ENCODE data around the gene TYW3. TPM values are rescaled to one million over a fixed set of nuclear protein-coding genes. Genes with fewer than 3 reads are reported as not detected.

Gene TYW3
- total RNA-seq, 2 donors from 2014 or later: 8.5 to 16.7 TPM

DNA sequence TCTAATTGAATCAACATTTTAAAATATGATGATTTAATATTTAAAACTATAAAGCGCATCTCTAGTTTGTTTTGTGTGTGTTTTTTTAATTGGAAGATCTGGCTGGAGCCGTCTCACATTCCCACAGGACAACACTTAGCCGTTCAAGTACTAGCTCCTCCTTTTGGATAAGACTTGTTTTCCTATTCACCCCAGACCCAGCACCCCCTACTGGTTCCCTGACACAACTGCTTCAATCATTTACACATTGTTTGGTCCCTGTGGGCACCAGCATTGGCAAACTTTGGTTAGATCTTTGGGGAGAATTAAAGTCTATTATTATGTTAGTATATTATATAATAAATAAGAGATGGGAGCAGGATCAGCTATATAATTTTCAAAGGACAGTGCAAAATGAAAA lies 34.5 kb downstream of the TYW3 start:
- no peak for DNase-seq
- H3K36me3 ChIP-seq: no peaks in the 10 kb centered on the region
- H3K9ac ChIP-seq (ENCODE audit: low read depth in 2 of 2, low read length in 2 of 2): no peak overlapping the region
- intact Hi-C loops (cut with DNase I): no loop called here
- no peaks in the 10 kb centered on the region for H3K4me1 ChIP-seq
- H3K9me3 ChIP-seq: no peaks in the 10 kb centered on the region
- no peaks in the 10 kb centered on the region for H3K27me3 ChIP-seq
- no peak overlapping the region for H3K4me3 ChIP-seq
- no peak overlapping the region for H3K27ac ChIP-seq
- TF ChIP-seq, protein P1, sequence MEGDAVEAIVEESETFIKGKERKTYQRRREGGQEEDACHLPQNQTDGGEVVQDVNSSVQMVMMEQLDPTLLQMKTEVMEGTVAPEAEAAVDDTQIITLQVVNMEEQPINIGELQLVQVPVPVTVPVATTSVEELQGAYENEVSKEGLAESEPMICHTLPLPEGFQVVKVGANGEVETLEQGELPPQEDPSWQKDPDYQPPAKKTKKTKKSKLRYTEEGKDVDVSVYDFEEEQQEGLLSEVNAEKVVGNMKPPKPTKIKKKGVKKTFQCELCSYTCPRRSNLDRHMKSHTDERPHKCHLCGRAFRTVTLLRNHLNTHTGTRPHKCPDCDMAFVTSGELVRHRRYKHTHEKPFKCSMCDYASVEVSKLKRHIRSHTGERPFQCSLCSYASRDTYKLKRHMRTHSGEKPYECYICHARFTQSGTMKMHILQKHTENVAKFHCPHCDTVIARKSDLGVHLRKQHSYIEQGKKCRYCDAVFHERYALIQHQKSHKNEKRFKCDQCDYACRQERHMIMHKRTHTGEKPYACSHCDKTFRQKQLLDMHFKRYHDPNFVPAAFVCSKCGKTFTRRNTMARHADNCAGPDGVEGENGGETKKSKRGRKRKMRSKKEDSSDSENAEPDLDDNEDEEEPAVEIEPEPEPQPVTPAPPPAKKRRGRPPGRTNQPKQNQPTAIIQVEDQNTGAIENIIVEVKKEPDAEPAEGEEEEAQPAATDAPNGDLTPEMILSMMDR (IDR thresholded peaks at IDR 0.05): no peak

DNA sequence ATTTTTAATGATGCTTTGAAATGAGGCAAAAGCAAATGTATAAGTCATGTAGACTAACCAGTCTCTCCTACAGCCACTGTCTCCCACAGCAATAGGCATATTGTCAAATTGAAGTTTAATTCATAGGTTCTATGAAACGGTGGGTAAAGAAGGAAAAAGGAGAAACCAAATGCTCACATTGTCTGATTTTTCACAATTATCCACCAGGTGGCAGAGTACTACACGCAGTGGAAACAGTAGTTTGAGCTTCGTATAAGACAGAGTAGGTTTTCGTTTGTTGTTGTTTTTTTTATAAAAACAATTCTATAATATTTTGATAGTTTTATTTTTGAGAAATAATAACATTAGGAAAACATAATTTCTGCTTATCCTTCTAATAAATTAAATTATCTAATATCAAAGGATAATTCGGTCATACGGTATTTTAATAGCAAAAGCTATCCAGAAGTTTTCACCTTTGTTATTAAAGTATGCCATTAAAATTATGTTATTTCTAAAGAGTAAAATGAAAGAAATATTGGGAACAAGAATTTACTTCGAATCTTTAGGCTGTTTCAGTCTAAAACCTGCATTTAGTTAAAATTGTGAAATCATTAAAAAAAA lies 39.1 kb downstream of the TYW3 start:
- H3K9me3 ChIP-seq: no peaks in the 10 kb centered on the region
- no peaks in the 10 kb centered on the region for H3K4me1 ChIP-seq
- H3K36me3 ChIP-seq: no peaks in the 10 kb centered on the region
- intact Hi-C loops (cut with DNase I): loop anchor here (5.0 kb wide), 1 partner anchor 430 kb away; no protein-coding TSS in a partner anchor
- no peak for DNase-seq
- TF ChIP-seq, protein P1 (IDR thresholded peaks at IDR 0.05): peak; percentile 57
- no peak overlapping the region for H3K9ac ChIP-seq (ENCODE audit: low read depth in 2 of 2, low read length in 2 of 2)
- H3K27ac ChIP-seq: no peak overlapping the region
- no peaks in the 10 kb centered on the region for H3K27me3 ChIP-seq
- no peak overlapping the region for H3K4me3 ChIP-seq

DNA sequence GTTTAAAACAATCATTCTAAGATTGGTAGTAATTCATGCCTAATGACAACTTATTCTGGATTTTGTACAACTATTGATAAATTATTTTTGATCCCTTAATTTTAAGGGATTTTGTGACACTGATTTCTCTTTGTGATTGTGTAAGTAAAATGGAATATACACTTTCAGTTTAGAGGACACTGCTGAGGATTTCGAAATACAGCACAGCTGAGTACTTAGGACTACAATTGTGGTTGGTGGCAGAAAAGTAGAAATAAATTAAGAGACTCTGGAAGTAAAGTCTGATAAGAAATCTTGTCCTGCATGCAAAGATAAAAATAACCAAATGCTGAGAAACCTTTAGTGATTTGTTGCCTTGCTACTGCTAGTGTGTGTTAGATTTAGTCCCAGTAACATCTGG lies 40.0 kb downstream of the TYW3 start:
- no peaks in the 10 kb centered on the region for H3K4me1 ChIP-seq
- no peak overlapping the region for H3K4me3 ChIP-seq
- DNase-seq: no peak
- no peaks in the 10 kb centered on the region for H3K9me3 ChIP-seq
- no peak overlapping the region for H3K9ac ChIP-seq (ENCODE audit: low read depth in 2 of 2, low read length in 2 of 2)
- no peaks in the 10 kb centered on the region for H3K27me3 ChIP-seq
- H3K27ac ChIP-seq: no peak overlapping the region
- TF ChIP-seq, protein P1 (IDR thresholded peaks at IDR 0.05): no peak
- H3K36me3 ChIP-seq: no peaks in the 10 kb centered on the region
- intact Hi-C loops (cut with DNase I): loop anchor here (5.0 kb wide), 1 partner anchor 429 kb away; no protein-coding TSS in a partner anchor

DNA sequence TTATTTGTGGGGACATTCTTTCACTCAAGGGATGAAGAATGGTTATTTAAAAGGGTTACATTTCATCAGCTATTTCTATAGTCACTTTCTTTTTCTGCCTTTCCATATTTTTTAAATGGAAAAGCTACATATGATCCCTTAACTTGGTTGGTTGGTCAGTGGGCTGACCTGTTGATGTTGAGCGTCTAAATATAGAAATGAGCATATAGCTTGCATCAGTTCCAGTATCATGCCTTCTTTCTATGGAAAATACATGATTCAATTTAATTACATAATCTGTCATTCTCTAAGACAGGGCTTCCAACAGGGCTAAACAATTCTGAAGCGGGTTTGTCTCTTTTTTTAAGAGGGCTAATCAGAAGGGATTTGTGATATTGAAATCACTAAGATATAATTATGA lies 40.6 kb downstream of the TYW3 start:
- no peak for DNase-seq
- intact Hi-C loops (cut with DNase I): loop anchor here (5.0 kb wide), 1 partner anchor 429 kb away; no protein-coding TSS in a partner anchor
- TF ChIP-seq, protein P1 (IDR thresholded peaks at IDR 0.05): no peak
- H3K4me1 ChIP-seq: no peaks in the 10 kb centered on the region
- no peaks in the 10 kb centered on the region for H3K36me3 ChIP-seq
- H3K4me3 ChIP-seq: no peak overlapping the region
- H3K27me3 ChIP-seq: no peaks in the 10 kb centered on the region
- H3K9ac ChIP-seq (ENCODE audit: low read depth in 2 of 2, low read length in 2 of 2): no peak overlapping the region
- no peak overlapping the region for H3K27ac ChIP-seq
- no peaks in the 10 kb centered on the region for H3K9me3 ChIP-seq

DNA sequence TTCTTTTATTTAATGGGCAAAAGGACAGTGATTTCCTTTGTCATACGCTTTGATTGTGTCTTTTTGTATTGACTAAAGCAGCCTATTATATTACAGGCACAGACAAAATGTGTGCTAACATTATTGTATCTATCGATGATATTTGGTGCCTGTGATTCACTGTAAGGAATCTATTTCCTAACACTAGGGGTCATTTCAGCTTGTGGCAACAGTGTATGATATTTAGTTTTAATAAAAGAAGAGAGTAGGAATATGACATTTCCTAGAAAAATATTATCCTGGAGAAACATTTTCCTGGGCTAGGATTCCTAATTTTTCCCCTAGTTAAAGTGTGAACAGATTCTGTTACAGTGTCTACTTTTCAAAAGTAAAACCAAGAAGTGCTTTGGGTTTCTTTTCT lies 42.8 kb downstream of the TYW3 start:
- Histone ChIP-seq H3K27me3 (no peaks in the 10 kb centered on the region), H3K4me3 (no peak overlapping the region)

More for the DNA sequence above, 42.8 kb downstream of the TYW3 start:
- intact Hi-C loops (cut with DNase I): no loop called here
- no peaks in the 10 kb centered on the region for H3K36me3 ChIP-seq
- H3K9ac ChIP-seq (ENCODE audit: low read depth in 2 of 2, low read length in 2 of 2): no peak overlapping the region
- no peak for DNase-seq
- no peak overlapping the region for H3K27ac ChIP-seq
- no peaks in the 10 kb centered on the region for H3K4me1 ChIP-seq
- TF ChIP-seq, protein P1 (IDR thresholded peaks at IDR 0.05): no peak
- H3K9me3 ChIP-seq: no peaks in the 10 kb centered on the region

All from colonic mucosa (tissue), 4 donors.